GM19455 (cell line): ENCODE results near the gene EPHB2.

Experiments used
- ATAC-seq: cut with Tn5 transposase; IDR thresholded peaks from one replicate; pipeline ENCODE4 v1.9.1; 2021; ENCODE audit not compliant: unreplicated experiment

EPHB2 gene

DNA sequence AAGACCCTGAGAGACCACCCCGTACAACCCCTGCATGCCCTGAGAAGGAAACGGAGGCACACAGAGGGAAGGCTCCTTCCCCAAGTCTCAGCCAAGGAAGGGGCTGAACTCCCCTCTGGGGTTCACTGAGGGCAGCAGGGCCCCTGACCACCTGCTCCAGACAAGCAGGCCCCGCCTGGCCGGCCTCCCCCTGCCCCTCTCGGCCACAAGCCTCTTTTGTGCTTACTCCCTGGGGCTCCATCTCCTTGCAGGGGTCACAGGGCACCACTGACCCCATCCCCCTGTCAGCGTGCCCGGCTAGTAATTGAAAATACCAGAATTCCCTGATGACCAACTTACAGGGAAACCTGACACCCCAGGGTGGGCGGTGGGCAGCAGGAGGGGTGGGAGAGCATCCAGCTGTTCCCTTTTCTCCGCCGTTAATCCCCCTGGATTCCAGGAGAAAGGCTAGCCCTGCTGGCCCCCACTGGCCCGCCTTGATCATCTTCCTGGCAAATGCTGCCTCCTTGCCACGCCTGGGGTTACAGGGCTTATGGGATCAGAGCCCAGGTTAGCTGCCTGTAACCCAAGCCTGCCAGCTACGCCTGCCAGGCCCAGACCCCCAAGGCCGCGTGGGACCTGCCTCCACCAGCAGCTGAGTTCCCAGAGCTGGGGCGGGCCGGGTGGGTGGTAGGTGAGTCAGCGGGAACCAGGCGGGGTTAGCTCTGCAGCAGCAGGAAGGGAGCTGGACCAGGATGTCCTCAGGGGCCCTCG is 165.9 kb downstream of the EPHB2 start:
- ATAC-seq: no peak

DNA sequence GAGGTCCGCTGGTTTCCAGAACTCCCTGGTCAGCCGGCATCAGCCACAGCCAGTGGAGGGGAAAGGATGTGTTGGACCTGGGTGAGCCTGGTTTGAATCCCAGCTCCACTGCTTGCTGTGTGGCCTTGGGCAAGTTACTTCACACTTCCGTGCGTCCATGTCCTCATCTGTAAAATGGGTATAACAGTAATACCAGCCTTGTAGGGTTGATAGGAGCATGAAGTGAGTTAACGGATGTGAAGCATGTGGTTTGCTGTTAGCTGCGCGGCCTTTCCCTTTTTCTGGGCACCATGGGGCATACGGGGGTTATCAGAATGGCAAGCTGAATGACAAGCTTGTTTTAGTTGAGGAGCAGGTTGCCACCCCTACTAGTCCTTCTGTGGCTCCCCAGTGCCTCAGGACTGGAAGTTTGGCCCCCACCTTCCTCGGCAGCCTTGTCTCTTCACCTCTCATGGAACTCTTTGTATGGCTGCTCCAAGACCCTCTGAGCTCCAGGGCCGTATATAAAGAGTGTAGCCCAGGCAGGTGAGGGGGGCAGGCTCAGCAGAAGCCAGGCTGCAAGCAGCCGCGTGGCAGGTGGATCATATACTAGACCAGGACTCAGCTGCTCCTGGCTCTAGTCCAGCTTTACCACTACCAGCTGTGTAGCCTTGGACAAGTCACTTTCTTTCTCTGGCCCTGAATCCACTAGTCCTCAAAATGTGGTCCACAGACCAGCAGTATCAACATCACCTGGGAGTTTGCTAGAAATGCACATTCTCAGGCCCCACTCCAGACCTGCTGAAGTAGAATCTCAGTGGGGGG is 166.7 kb downstream of the EPHB2 start:
- ATAC-seq: no peak

DNA sequence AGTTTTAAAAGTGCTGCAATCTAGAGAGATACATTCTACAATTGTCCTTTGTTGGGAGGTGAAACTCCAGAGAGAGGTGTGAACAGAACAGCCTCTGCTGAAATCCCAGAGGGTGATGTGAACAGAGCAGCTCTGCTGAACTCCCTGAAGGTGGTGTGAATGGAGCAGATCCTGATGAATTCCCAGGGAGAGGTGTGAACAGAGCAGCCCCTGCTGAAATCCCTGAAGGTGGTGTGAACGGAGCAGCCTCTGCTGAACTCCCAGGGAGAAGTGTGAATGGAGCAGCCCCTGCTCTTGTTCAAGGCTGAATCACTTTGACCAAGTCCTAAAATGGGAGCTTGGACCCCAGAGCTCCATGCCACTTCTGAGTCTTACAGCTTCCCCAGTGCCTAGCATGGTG is 167.3 kb downstream of the EPHB2 start:
- ATAC-seq: no peak

DNA sequence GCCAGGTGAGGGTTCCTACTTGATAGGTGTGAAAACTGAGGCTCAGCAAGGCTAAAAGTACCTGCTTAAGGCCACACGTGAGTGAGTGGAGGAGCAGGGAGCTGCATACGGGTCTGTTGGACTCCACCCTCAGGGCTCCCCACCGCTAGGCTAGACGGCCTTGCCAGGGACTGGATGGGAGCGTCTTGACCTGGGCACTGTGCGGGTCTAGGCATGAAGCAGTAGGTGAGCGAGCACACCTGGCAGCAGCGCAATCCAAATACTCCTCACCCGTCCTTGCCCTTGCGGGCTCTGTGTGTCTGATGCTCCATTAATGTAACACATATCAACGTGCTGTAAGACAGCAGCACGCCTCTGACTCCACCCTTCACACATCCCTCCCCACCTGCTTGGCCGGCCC is 168.0 kb downstream of the EPHB2 start:
- no peak for ATAC-seq

DNA sequence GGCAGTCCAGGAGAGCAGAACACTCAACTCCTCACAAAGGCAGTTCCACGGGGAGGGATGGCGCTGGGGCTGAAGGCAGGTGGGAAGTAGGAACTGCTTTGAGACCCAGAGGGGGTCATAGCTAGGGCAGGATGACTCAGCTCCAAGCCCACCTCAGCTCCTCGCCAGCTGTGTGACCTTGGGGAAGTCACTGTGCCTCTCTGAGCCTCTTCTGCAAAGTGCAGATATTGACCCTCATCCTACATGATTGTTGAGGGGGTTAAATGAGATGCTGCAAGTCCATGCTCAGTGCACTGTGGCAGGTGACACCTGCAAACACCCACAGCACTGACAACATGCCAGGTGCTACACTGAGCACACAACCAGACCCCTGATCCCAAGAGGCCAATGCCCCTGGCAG is 168.8 kb downstream of the EPHB2 start:
- ATAC-seq: no peak

DNA sequence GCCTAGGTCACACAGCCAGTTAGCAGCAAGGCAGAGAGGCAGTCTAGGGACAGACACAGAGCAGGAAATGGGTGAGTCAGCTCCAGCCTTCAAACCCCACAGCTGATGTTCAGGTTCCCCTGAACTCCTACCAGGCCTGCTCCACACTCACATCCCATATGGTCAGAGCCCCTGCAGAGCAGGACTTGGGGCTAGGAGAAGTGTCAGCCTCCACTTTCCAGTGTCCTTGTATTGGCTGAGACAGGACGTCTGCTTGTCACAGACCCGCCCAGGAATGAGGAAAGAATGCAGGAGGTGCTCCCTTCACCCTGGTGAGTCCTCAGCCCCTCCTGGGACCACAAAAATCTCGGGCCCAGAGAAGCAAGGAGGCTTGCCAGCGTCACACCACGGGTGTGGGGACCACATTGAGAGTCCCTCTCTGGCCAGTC is 169.5 kb downstream of the EPHB2 start:
- ATAC-seq: no peak

DNA sequence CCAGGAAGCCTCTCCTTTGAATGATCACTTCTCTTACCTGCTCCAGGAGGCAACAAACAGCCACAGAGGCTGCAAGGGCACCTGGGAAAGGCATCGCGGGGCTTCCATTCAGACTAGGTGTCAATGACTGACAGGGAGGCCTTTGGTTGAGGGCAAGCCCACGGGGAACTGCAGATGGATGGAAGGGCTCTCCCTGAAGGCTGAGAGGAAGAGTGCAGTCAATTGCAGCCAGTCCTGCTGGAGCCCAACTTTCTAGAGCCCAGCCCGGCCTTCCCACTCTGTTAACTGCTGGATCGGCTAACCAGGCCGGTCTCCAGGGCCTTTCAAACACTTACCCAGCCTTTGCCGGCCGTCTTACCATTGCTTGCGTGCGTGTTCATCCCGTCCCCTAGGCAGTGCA is 172.8 kb downstream of the EPHB2 start:
- no peak for ATAC-seq

DNA sequence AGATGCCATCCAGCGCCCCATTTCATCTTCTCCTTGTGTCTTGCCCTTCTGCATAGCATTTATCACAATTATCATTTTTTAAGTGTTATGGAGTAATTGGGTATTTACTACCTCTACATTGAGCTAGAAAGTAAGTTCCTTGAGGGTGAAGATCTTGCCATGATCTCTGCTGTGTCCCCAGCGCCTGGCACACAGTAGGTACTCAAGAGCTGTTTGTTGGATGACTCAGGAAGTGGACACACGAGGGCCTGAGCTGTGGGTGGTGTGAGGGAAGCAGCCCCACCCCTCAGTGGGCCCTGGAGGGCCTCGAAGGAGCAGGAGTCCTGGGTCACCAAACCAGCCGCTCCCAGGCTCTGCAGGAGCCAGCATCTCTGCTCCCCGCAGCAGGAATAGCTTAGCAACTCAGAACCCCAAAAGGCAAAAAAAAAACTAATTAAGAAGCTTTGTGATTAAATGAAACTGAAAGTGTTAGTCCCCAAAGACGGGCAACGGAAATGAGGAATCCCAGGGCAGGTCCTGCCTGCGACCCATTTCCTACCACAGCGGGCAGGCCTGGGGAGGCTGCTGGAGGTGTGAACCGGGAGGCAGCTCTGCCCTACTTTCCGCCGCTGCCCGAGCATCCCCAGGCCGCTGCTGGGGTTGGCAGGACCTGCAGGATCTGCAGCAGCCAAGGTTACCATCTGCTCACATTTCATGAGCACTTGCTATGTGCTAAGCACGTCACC is 174.3 kb downstream of the EPHB2 start:
- no peak for ATAC-seq

DNA sequence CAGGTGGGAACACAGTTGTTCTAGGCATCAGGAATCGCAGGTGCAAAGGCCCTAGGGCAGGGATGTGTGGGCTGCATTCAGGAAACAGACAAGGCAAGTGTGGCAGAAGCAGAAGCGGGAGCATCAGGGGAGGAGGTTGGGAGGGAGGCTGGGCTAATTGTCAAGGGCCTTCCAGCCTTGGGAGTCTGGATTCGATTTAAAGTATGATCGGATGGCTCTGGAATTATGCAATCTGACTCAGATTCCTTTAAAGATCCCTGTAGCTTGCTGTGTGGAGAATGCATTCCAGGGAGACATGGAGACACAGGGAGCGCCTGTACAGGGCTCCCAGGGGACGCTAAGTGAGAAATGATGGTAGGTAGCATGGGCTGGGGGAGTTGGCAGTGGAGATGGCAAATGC is 175.6 kb downstream of the EPHB2 start:
- no peak for ATAC-seq

DNA sequence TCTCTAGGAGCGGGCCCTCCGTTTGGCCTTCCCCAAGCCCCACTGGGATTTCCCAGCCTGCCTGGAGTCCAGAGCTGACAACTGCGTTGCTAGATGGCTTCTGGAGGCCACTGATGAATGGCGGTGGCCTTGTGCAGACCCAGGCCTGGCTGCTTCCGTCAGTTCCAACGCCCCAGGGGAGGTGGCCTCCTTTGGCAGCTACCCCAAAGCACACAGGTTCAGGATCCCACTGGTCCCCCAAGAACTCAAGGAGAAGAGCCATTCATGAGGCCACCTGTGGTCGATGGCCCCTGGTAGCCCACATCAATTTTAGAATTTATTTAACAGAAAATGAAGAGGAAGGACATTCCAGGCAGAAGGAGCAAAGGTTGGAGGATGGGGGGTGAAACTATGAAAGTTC is 176.9 kb downstream of the EPHB2 start:
- no peak for ATAC-seq

DNA sequence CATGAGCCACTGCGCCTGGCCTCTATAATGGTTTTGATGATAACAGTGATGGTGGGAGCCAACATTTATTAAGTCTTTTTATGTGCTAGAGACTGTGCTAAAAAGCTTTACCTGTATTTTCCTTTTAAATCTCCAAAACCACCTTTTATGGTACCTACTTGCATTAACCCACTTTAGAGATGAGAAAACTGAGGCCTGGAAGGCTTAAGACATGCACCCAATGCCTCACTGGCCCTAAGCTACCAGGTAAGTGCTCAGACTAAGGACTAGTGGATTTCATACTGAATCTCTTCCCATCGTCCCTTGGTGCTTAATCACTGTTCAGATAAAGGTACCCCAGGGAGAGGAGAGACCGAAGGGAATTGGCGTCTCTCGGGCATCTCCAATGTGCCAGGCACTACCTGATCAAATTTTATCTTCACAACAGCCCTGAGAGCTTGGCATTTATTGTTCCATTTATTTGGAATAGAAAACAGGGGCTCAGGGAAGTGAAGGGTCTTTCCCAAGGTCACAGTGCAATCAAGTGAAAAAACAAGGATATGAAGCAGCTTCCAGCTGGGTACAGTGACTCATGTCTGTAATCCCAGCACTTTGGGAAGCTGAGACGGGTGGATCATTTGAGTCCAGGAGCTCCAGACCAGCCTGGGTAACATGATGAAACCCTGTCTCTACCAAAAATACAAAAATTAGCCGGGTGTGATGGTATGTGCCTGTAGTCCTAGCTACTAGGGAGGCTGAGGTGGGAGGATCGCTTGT is 177.9 kb downstream of the EPHB2 start:
- no peak for ATAC-seq

DNA sequence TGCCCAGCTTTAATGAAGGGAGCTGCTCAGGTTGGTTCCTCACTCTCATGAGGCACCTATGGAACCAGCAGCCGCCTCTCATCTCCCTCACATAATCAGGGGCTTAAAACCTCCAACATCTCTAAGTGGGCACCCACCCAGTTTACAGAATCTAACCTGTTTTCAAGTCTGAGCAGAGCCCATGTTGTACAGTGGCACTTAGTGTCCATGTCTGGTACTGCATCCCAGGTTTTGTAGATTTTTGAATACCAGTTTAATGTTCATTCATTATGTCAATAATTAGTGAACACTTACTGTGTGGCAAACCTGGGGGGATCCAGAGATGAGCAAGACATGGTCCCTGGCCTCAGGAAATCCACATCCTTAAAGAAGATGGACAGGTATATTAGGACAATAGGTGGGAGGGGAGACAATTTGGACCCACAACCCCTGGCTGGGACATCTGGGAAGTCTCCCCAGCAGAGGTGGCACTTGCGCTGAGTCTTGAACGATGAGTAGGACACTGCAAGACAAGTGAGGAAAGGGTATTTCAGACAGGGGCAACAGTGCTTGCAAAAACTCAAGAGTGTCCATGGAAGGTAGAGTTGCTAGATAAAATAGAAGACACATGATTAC is 178.7 kb downstream of the EPHB2 start:
- no peak for ATAC-seq

DNA sequence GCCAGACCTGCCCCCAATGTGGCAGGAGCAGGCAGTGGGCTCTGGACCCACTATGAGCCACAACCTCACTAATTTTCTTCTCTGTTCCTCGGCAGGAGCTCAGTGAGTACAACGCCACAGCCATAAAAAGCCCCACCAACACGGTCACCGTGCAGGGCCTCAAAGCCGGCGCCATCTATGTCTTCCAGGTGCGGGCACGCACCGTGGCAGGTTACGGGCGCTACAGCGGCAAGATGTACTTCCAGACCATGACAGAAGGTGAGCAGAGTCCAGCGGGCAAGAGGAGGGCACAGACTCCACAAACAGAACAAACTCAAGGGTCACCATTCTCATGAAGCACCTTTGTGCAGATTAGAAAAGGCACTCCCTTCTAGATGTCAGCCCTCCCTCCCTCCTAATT is 182.2 kb downstream of the EPHB2 start:
- ATAC-seq: no peak

DNA sequence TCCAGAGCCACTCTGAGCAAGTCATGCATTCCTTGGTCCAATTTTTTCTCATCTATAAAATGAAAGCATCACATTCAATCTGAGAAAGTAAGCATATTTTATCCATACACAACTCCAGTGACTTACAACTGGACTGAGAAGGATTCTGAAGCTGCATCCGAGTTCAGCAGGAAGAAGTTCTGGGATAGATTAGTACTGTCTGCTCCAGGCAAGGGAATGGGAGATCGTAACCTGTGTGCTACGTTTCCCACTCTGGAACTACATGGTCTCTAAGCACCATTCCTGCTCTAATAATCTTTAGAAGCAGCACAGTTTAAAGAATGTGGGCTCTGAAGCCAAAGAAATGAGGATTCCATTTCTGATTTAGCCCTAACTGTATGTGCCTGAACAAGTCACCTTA is 182.7 kb downstream of the EPHB2 start:
- no peak for ATAC-seq

DNA sequence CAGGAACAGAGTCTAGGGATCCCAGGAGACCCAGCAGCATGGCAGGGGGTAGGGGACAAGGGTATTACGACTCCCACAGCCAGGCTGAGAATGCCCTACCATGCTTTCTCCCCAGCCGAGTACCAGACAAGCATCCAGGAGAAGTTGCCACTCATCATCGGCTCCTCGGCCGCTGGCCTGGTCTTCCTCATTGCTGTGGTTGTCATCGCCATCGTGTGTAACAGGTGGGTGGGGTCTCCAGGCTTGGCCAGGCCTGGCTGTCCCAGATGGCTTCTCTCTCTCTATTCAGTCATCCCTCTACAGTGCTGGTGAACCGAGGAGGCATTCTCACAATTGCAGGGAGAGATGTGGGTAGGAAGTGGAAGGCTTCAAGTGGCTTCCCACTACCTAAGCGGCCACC is 184.7 kb downstream of the EPHB2 start:
- no peak for ATAC-seq

DNA sequence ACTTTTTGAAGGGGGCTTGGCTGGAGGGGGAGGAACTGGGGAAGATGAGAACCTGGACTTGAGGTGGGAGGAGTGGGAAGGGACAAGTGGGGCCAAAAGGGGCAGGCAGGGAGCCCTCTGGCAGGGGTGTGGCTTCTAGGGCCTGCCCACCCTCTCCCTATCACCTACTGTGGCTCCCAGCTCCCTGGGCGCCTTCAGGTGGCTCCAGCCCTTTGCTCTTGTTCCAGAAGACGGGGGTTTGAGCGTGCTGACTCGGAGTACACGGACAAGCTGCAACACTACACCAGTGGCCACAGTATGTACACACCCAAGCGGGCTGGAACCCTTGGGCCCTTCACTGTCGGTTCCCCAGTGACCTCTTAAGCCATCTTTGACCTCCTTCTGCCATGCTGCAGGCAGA is 185.5 kb downstream of the EPHB2 start:
- ATAC-seq: no peak

DNA sequence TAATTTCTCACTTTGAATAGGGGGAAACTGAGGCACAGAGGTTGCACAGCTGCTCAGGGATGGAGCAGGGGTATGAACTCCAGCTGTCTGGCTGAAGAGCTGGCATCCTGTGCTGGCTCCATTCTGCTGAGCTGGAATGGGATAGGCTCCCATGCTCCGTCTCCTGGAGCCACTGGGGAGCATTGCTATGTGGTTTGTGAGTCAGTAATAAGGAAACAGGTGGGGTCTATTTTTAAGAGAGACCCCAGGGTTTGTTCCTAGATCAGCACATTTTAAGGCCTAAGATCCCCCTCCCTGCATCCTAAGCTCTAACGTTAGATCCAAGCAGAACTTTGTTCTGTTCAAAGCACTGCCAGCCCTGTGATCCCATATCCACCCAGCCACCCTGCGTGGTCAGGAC is 189.8 kb downstream of the EPHB2 start:
- ATAC-seq: no peak

DNA sequence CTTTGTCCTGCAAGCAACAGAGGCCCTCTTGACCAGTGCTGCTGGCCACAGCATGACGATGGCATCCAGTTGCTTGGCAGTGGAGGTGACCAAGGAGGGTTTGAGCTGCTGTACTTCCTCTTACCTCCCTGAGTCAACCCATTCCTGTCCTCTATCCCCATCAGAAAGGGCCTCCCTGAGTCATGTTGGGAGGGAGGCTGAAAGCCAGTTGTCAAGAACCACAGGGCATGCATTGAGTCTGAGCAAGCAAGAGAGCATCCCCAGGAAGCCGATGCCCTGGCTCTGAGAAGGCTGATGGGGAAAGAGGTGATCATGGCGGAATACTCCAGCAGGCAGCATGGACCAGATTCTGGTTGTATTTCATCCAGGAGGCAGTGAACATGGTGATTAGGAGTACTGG is 192.5 kb downstream of the EPHB2 start:
- ATAC-seq: no peak

DNA sequence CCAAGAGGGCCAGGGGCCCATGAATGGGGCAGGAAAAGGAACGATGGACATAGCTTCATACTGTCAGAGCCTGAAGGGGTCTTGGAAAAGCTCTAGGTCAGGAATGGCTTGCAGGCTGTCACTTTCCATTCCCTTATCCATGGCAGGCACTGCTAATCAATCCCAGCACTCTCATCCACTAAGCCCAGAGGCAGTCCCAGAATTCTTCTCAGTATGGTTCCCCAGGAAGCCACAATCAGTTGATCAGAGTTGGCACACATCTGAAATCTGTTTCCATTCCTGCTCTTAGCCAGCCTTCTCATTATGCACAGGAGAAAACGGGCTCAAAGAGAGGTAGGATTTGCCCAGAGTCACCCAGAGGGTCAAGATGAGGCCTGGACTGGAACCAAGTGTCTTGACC is 196.3 kb downstream of the EPHB2 start:
- no peak for ATAC-seq

DNA sequence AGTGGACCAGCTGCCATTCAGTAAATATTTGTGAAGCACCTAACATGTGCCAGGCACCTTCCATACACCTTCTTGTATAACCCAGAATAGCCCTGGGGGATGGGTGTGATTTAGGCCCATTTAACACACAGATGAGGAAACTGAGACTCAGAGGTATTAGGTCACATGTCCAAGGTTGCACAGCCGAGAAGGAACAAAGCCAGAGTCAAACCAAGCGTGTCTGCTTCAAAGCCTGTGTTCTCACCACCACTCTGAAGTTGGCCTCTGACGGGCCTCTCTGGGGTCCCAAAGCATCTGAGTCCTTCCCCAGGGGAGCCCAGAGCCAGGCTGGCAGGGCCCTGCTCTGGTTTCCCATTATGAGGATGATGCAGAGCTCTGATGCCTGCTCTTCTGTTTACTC is 196.9 kb downstream of the EPHB2 start:
- ATAC-seq: no peak
